Activated naive CD8-positive, alpha-beta T cell treated with anti-CD3 and anti-CD28 coated beads, Interleukin-2, amount 10 ng/mL, durations not matched to agents 7 days and 5 days (primary cell): Measurements from ENCODE around the gene OIT3. TPM values are rescaled to one million over a fixed set of nuclear protein-coding genes. Genes with fewer than 3 reads are reported as not detected.

Experiments used
- ATAC-seq: fragments of 150-1000 bp; cut with Tn5 transposase; one replicate; pipeline ENCODE4 v1.10.0; 2021; ENCODE audit warnings: low read depth, moderate library complexity
- POLR2A ChIA-PET: fragments of 350-600 bp; sonication (Branson Sonifier 250); formaldehyde crosslinking; loops from one replicate; lab custom pipeline; 2021; ENCODE audit warnings: antibody characterized with exemption; lab: Charles Lee
- DNase-seq: peaks from one replicate; pipeline ENCODE4 v3.0.0; 2021
- H3K27ac Mint-ChIP-seq: one replicate; pipeline ENCODE4 v1.8.0; 2022; ENCODE audit warnings: mild to moderate bottlenecking, mixed read lengths
- H3K27me3 Mint-ChIP-seq: one replicate; pipeline ENCODE4 v1.8.0; 2022; ENCODE audit warnings: mild to moderate bottlenecking, moderate library complexity, mixed read lengths
- H3K36me3 Mint-ChIP-seq: one replicate; pipeline ENCODE4 v1.8.0; 2021; ENCODE audit warnings: mild to moderate bottlenecking, mixed read lengths
- H3K4me1 Mint-ChIP-seq: one replicate; pipeline ENCODE4 v1.8.0; 2021; ENCODE audit warnings: mixed read lengths
- H3K4me3 Mint-ChIP-seq: one replicate; pipeline ENCODE4 v1.8.0; 2022; ENCODE audit warnings: mild to moderate bottlenecking, moderate library complexity, mixed read lengths
- H3K9me3 Mint-ChIP-seq: one replicate; pipeline ENCODE4 v1.8.0; 2021; ENCODE audit warnings: mixed read lengths
- total RNA-seq, 2 experiments: library from RNA; stranded (reverse); gene quantifications; one replicate each; pipeline ENCODE4 v1.2.3, GENCODE V29; 2021

OIT3 gene
- total RNA-seq, 2 experiments from 2014 or later, result not detected

- no peak for DNase-seq
- peaks cover 14% of the 10 kb centered on the region for H3K36me3 Mint-ChIP-seq
- peaks cover 26% of the 10 kb centered on the region for H3K9me3 Mint-ChIP-seq
- POLR2A ChIA-PET, result no interaction called here
- H3K4me3 Mint-ChIP-seq, result no peak overlapping the region
- H3K4me1 Mint-ChIP-seq, result no peaks in the 10 kb centered on the region
- ATAC-seq, result no peak
- no peak overlapping the region for H3K27ac Mint-ChIP-seq
- H3K27me3 Mint-ChIP-seq, result peaks cover 8% of the 10 kb centered on the region
Observed at GRCh38 chr10:72981028-72981881, 87.7 kb downstream of the OIT3 start.

DNA sequence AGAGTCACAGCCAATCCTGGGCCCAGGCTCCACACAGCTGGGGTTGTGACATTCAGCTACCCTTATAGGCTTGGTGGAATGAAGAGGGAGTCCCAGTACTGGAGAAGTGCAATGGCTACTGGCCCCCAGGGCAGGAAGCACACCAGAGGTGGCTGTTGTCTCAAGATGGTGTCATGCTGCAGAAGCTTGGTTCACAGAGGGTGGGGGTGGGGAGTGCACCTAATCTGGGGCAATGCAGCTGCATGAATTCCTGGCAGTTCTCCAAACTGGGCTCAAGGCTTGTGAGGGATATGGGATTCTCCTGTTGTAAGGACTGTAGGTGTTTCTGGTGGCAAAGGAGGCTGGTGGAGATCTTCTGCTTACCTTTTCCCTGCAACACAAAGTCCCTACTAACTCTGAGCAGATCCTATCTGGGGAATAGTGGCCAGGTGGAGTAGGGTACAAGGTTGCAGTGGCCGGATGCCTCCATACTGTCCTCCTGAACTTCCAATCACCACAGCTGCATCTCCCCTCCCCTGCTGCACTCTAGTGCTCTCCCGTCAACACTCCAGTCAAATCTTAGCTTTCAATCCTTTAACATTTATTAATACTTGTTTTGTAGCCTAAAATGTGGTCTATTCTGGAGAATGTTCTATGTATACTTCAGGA lies 88.5 kb downstream of the OIT3 start:
- DNase-seq, result no peak
- Mint-ChIP-seq H3K27ac (no peak overlapping the region), H3K36me3 (peaks cover 13% of the 10 kb centered on the region), H3K4me1 (no peaks in the 10 kb centered on the region), H3K4me3 (no peak overlapping the region), H3K9me3 (peaks cover 24% of the 10 kb centered on the region), H3K27me3 (peaks cover 4% of the 10 kb centered on the region)
- POLR2A ChIA-PET, result no interaction called here
- ATAC-seq, result no peak

Other genes starting within 250 kb of the OIT3 start
- 10 to 100 TPM; 12.2 to 14.3 TPM for gene MCU, start 201.6 kb upstream of the OIT3 start, total RNA-seq
- gene PLA2G12B, start 61.1 kb downstream of the OIT3 start, total RNA-seq, result not detected
- gene P4HA1, start 203.1 kb downstream of the OIT3 start, total RNA-seq, result 10 to 100 TPM; 47.3 to 51.2 TPM
- 1 to 10 TPM; 2.1 to 2.8 TPM for gene NUDT13, start 216.7 kb downstream of the OIT3 start, total RNA-seq